Measurements from ENCODE around the gene FBXL15. TPM values are rescaled to one million over a fixed set of nuclear protein-coding genes. Genes with fewer than 3 reads are reported as not detected.

The FBXL15 gene
- total RNA-seq, 1 experiment from 2014 or later = 24.6 TPM

DNA sequence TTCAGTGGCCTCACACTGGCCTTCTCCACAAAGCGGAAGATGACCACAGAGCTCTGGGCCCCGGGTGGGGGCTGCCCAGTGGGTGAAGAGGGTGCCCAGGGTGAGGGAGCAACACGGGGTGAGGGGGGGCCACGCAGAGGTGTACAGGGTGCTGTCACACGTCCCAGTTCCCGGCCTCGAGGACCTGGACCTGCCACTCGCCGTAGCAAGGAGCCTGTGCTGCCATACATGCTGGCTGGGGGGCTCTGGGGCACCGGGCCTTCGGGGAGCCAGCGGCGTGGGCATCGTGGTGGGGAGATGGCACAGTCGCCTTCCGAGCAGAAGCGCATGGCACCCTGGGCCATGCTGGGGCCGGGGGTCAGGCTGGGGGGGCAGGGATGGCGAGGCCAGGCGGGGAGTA is 3.9 kb upstream of the FBXL15 start:
- H3K36me3 Mint-ChIP-seq = no peaks in the 10 kb centered on the region
- no peak for TF ChIP-seq GTF2I (CRISPR knock-in tag; conservative IDR thresholded peaks at IDR 0.05)
- TF ChIP-seq, protein P1, sequence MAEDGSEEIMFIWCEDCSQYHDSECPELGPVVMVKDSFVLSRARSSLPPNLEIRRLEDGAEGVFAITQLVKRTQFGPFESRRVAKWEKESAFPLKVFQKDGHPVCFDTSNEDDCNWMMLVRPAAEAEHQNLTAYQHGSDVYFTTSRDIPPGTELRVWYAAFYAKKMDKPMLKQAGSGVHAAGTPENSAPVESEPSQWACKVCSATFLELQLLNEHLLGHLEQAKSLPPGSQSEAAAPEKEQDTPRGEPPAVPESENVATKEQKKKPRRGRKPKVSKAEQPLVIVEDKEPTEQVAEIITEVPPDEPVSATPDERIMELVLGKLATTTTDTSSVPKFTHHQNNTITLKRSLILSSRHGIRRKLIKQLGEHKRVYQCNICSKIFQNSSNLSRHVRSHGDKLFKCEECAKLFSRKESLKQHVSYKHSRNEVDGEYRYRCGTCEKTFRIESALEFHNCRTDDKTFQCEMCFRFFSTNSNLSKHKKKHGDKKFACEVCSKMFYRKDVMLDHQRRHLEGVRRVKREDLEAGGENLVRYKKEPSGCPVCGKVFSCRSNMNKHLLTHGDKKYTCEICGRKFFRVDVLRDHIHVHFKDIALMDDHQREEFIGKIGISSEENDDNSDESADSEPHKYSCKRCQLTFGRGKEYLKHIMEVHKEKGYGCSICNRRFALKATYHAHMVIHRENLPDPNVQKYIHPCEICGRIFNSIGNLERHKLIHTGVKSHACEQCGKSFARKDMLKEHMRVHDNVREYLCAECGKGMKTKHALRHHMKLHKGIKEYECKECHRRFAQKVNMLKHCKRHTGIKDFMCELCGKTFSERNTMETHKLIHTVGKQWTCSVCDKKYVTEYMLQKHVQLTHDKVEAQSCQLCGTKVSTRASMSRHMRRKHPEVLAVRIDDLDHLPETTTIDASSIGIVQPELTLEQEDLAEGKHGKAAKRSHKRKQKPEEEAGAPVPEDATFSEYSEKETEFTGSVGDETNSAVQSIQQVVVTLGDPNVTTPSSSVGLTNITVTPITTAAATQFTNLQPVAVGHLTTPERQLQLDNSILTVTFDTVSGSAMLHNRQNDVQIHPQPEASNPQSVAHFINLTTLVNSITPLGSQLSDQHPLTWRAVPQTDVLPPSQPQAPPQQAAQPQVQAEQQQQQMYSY (CRISPR knock-in tag; IDR thresholded peaks at IDR 0.05) = no peak
- TF ChIP-seq RORB (CRISPR knock-in tag; IDR thresholded peaks at IDR 0.05) = no peak
- TF ChIP-seq KAT7 (CRISPR knock-in tag; IDR thresholded peaks at IDR 0.05; ENCODE audit: borderline replicate concordance) = no peak
- TF ChIP-seq ZNF396 (CRISPR knock-in tag; IDR thresholded peaks at IDR 0.05; ENCODE audit: borderline replicate concordance) = no peak
- TF ChIP-seq TEAD4 (CRISPR knock-in tag; IDR thresholded peaks at IDR 0.05) = no peak
- TF ChIP-seq FOXK1 (CRISPR knock-in tag; IDR thresholded peaks at IDR 0.05) = no peak
- TF ChIP-seq, protein P2, sequence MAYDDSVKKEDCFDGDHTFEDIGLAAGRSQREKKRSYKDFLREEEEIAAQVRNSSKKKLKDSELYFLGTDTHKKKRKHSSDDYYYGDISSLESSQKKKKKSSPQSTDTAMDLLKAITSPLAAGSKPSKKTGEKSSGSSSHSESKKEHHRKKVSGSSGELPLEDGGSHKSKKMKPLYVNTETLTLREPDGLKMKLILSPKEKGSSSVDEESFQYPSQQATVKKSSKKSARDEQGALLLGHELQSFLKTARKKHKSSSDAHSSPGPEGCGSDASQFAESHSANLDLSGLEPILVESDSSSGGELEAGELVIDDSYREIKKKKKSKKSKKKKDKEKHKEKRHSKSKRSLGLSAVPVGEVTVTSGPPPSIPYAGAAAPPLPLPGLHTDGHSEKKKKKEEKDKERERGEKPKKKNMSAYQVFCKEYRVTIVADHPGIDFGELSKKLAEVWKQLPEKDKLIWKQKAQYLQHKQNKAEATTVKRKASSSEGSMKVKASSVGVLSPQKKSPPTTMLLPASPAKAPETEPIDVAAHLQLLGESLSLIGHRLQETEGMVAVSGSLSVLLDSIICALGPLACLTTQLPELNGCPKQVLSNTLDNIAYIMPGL (CRISPR knock-in tag; IDR thresholded peaks at IDR 0.05) = no peak
- TF ChIP-seq, protein P3, sequence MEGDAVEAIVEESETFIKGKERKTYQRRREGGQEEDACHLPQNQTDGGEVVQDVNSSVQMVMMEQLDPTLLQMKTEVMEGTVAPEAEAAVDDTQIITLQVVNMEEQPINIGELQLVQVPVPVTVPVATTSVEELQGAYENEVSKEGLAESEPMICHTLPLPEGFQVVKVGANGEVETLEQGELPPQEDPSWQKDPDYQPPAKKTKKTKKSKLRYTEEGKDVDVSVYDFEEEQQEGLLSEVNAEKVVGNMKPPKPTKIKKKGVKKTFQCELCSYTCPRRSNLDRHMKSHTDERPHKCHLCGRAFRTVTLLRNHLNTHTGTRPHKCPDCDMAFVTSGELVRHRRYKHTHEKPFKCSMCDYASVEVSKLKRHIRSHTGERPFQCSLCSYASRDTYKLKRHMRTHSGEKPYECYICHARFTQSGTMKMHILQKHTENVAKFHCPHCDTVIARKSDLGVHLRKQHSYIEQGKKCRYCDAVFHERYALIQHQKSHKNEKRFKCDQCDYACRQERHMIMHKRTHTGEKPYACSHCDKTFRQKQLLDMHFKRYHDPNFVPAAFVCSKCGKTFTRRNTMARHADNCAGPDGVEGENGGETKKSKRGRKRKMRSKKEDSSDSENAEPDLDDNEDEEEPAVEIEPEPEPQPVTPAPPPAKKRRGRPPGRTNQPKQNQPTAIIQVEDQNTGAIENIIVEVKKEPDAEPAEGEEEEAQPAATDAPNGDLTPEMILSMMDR (IDR thresholded peaks at IDR 0.05) = no peak
- TF ChIP-seq, protein P4, sequence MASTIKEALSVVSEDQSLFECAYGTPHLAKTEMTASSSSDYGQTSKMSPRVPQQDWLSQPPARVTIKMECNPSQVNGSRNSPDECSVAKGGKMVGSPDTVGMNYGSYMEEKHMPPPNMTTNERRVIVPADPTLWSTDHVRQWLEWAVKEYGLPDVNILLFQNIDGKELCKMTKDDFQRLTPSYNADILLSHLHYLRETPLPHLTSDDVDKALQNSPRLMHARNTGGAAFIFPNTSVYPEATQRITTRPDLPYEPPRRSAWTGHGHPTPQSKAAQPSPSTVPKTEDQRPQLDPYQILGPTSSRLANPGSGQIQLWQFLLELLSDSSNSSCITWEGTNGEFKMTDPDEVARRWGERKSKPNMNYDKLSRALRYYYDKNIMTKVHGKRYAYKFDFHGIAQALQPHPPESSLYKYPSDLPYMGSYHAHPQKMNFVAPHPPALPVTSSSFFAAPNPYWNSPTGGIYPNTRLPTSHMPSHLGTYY (CRISPR knock-in tag; IDR thresholded peaks at IDR 0.05) = no peak
- TF ChIP-seq, protein P5, sequence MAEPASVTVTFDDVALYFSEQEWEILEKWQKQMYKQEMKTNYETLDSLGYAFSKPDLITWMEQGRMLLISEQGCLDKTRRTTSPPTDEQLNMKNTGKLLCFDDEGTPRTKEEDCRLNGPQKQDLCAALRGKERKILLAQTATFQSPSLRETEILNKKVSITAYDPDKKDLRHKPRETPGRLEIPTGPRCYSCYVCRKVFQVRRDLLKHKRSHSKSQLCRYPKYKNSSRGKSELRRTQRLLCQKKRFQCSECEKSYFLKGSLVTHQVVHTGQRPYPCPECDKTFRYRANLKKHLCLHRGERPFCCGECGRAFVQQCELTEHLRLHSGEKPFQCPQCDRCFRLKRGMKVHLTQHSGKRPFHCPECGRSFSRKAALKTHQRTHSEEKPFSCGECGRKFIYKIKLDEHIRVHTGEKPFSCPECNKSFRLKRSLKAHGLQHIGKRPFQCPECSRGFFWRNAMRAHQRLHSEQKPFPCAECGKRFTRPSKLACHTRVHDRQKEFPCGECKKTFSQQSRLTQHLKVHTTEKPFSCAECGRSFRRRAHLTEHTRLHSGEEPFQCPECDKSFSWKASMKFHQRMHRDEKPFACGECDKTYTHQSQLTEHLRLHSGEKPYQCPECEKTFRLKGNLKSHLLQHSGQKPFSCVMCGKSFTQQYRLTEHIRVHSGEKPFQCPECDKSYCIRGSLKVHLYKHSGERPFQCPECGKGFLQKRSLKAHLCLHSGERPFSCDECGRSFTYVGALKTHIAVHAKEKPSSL (CRISPR knock-in tag; conservative IDR thresholded peaks at IDR 0.05) = no peak
- TF ChIP-seq TEAD1 (CRISPR knock-in tag; IDR thresholded peaks at IDR 0.05) = no peak
- TF ChIP-seq ETV6 (CRISPR knock-in tag; IDR thresholded peaks at IDR 0.05) = no peak
- TF ChIP-seq ZNF317 (CRISPR knock-in tag; IDR thresholded peaks at IDR 0.05; ENCODE audit: borderline replicate concordance, low read depth) = no peak
- TF ChIP-seq, protein P6, sequence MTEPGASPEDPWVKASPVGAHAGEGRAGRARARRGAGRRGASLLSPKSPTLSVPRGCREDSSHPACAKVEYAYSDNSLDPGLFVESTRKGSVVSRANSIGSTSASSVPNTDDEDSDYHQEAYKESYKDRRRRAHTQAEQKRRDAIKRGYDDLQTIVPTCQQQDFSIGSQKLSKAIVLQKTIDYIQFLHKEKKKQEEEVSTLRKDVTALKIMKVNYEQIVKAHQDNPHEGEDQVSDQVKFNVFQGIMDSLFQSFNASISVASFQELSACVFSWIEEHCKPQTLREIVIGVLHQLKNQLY (CRISPR knock-in tag; IDR thresholded peaks at IDR 0.05) = no peak
- ChIA-PET POLR2A (no interaction called here), CTCF (no interaction called here)
- DNase-seq (ENCODE audit: low spot score) = no peak
- H3K4me1 Mint-ChIP-seq = peaks cover 17% of the 10 kb centered on the region
- no peaks in the 10 kb centered on the region for H3K9me3 Mint-ChIP-seq
- H3K4me3 Mint-ChIP-seq = no peak overlapping the region
- H3K27ac Mint-ChIP-seq = no peak overlapping the region
- H3K27me3 Mint-ChIP-seq (ENCODE audit: low read depth) = peaks cover 18% of the 10 kb centered on the region
- ATAC-seq = no peak

Measured in WTC11 (cell line).